H1 (cell line): Measurements from ENCODE around the gene GPR68.

ENCODE experiments used
- MAX ChIP-seq: IDR thresholded peaks from 2 replicates; pipeline ENCODE4 v1.6.1; 2012; ENCODE audit warnings: inconsistent platforms
- NANOG ChIP-seq: IDR thresholded peaks from 2 replicates; pipeline ENCODE4 v1.6.1; 2011; ENCODE audit warnings: low read length, low read depth, mild to moderate bottlenecking, inconsistent platforms; ENCODE audit not compliant: insufficient read depth, poor library complexity, severe bottlenecking
- PHF8 ChIP-seq: fragments of 200-600 bp; sonication (generic); conservative IDR thresholded peaks from 2 replicates; pipeline ENCODE4 v1.7.1; 2012; ENCODE audit warnings: low read depth, mild to moderate bottlenecking, inconsistent platforms, low read length, moderate library complexity
- POLR2A ChIP-seq, 2 experiments: IDR thresholded peaks; 1 replicate in 1 of 2; 2 replicates in 1 of 2; pipeline ENCODE4 v1.6.1; 2011; ENCODE audit warnings: low read depth in 2 of 2, low read length in 2 of 2, mild to moderate bottlenecking in 2 of 2; ENCODE audit errors: control extremely low read depth in 1 of 2
- POLR2AphosphoS5 ChIP-seq: IDR thresholded peaks from 2 replicates; pipeline ENCODE4 v1.6.1; 2011; ENCODE audit warnings: low read depth, low read length
- SP1 ChIP-seq: IDR thresholded peaks from 2 replicates; pipeline ENCODE4 v1.6.1; 2011; ENCODE audit warnings: low read depth, low read length
- TF ChIP-seq, protein P1 (sequence below), 3 experiments: IDR thresholded peaks; 1 replicate in 2 of 3; 2 replicates in 1 of 3; pipeline versions ENCODE4 v1.5.1 to v1.6.1; 2011; ENCODE audit warnings: low read length in 3 of 3, mild to moderate bottlenecking in 3 of 3, inconsistent platforms in 2 of 3, low read depth in 1 of 3, moderate library complexity in 1 of 3; ENCODE audit not compliant: insufficient read depth in 1 of 3; ENCODE audit errors: control extremely low read depth in 1 of 3

DNA sequence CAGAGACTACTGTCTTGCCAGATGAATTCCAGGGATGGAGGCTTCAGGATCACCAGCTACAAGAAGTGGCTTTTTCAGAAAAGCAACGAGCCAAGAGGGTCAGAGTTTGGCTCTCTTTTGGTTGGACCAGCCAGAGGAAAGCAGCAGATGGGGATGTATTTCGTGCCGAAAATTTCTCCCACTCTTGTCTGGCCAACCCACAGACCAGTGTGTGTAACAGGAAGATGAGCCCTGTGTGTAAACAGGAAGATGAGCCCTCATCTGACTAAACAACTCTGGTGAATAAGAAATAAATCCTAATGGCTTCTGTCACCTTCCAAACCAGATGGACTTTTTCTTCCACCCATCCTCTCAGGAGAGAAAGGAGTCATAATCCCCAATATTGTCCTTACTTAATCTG lies 13.1 kb downstream of the GPR68 start:
- no peak for TF ChIP-seq NANOG
- TF ChIP-seq POLR2A (IDR thresholded peaks at IDR 0.05; ENCODE audit: control extremely low read depth in 1 of 2, low read depth in 2 of 2, low read length in 2 of 2): no peak
- TF ChIP-seq POLR2AphosphoS5: no peak
- TF ChIP-seq SP1: no peak
- TF ChIP-seq, protein P1, sequence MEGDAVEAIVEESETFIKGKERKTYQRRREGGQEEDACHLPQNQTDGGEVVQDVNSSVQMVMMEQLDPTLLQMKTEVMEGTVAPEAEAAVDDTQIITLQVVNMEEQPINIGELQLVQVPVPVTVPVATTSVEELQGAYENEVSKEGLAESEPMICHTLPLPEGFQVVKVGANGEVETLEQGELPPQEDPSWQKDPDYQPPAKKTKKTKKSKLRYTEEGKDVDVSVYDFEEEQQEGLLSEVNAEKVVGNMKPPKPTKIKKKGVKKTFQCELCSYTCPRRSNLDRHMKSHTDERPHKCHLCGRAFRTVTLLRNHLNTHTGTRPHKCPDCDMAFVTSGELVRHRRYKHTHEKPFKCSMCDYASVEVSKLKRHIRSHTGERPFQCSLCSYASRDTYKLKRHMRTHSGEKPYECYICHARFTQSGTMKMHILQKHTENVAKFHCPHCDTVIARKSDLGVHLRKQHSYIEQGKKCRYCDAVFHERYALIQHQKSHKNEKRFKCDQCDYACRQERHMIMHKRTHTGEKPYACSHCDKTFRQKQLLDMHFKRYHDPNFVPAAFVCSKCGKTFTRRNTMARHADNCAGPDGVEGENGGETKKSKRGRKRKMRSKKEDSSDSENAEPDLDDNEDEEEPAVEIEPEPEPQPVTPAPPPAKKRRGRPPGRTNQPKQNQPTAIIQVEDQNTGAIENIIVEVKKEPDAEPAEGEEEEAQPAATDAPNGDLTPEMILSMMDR (IDR thresholded peaks at IDR 0.05; ENCODE audit: control extremely low read depth in 1 of 3, insufficient read depth in 1 of 3, low read depth in 1 of 3, low read length in 3 of 3): no peak
- TF ChIP-seq PHF8: no peak
- no peak for TF ChIP-seq MAX
